Neuron (in vitro differentiated cells): Measurements from ENCODE around the gene FKBP6.
"Not testable (repeated sequence)": the region's sequence is repeated elsewhere in the genome, so short reads cannot be mapped to it uniquely, and the experiment has no call there.

Source experiments
- H2AFZ ChIP-seq: one replicate; pipeline ENCODE4 v1.6.1; 2013; ENCODE audit warnings: low read depth, mild to moderate bottlenecking, inconsistent platforms, low read length, moderate library complexity
- H3K27me3 ChIP-seq: one replicate; pipeline ENCODE4 v1.6.1; 2013; ENCODE audit warnings: low read length; ENCODE audit not compliant: insufficient read depth
- H3K36me3 ChIP-seq: one replicate; pipeline ENCODE4 v1.6.1; 2013; ENCODE audit warnings: low read length; ENCODE audit not compliant: insufficient read depth
- H3K4me1 ChIP-seq: one replicate; pipeline ENCODE4 v1.6.1; 2013; ENCODE audit warnings: low read length; ENCODE audit not compliant: insufficient read depth
- H3K4me3 ChIP-seq: 2 replicates; pipeline ENCODE4 v1.5.1; 2013; ENCODE audit warnings: mild to moderate bottlenecking, low read length, moderate library complexity
- H3K9me3 ChIP-seq: one replicate; pipeline ENCODE4 v1.6.1; 2013; ENCODE audit warnings: low read length

Gene FKBP6

DNA sequence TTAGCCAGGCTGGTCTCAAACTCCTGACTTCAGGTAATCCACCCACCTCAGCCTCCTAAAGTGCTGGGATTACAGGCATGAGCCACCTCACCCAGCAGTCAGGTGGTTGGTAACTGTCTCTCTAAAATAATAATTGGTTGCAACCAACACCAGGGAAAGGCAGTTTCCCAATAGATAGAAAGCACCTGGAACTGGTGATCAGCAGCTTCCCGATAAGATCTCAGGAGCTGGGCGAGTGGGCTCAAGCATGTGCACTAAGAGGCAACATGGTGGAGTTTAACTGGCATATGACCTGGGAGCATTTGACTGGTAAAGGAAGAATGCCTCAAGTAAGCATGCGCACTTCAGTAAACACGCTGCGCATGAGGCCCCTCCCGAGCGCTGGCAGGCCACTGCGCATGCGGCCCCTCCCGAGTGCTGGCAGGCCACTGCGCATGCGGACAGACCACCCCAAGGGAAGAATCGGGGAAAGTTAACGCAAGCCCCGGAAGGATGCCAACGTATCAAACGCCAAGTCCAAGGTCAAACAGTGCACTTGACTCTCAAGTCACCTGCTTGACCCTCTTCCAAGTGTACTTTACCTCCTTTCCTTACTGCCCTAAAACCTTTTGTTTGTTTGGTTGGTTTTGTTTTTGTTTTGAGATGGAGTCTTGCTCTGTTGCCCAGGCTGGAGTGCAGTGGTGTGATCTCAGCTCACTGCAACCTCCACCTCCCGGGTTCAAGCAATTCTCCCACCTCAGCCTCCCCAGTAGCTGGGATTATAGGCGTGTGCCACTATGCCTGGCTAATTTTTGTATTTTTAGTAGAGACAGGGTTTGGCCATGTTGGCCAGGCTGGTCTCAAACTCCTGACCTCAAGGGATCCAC lies 71.5 kb downstream of the FKBP6 start:
- not testable (repeated sequence) for H3K27me3 ChIP-seq, H2AFZ ChIP-seq, H3K9me3 ChIP-seq, H3K36me3 ChIP-seq, H3K4me3 ChIP-seq
- H3K4me1 ChIP-seq = peaks cover 12% of the 10 kb centered on the region

GRCh38 chr7:73404860-73405259 lies 76.9 kb downstream of the FKBP6 start:
- H3K36me3 ChIP-seq, H2AFZ ChIP-seq, H3K4me1 ChIP-seq, H3K9me3 ChIP-seq, H3K4me3 ChIP-seq, H3K27me3 ChIP-seq: not testable (repeated sequence)
